Measurements from ENCODE around the gene MST1.

The MST1 gene

DNA sequence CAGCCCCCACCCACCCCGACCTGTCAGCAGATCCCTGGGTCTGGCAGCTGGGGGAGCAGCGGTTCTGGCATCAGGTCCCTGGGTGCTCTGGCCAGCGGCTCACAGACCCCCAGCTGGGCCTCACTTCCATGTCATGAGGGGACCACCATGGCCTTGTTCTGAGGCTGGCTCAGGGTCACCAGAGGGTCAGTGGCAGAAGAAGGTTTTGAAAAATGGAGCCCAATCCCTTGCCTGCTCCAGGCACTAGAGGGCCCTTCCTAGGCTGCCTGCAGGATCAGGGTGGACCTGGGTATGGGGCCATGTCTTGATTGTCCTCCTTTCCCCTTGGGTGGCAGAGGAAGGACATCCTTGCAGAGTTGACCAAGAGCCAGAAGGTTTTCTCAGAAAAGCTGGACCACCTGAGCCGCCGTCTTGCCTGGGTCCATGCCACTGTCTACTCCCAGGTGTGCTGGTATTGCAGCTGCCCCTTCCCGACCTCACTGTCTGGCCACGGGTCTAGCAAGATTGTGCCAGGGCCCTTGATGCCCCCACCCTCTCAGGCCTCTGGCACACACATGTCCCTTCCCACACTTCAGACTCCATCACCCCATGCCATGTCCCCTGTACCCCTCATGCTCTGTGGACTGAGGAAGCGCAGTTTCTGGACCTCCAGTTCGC is 17.3 kb upstream of the MST1 start:
- no peaks in the 10 kb centered on the region for H3K4me1 ChIP-seq (ENCODE audit: insufficient read depth, low read length)
- DNase-seq (no peak), ATAC-seq (ENCODE audit: insufficient read depth, low read depth) (no peak)
- H3K79me2 ChIP-seq (ENCODE audit: insufficient read depth, low read length), result no peaks in the 10 kb centered on the region
- no peak overlapping the region for H3K9ac ChIP-seq (ENCODE audit: low read depth, low read length)
- no peaks in the 10 kb centered on the region for H3K27me3 ChIP-seq (ENCODE audit: insufficient read depth, low read length, poor library complexity)
- H3K36me3 ChIP-seq (ENCODE audit: insufficient read depth, low read length), result peaks cover 44% of the 10 kb centered on the region
- H3K9me3 ChIP-seq (ENCODE audit: insufficient read depth, low read length, severe bottlenecking), result no peaks in the 10 kb centered on the region
- no peak overlapping the region for H3K27ac ChIP-seq (ENCODE audit: low read length)
- no peak overlapping the region for H3K4me2 ChIP-seq (ENCODE audit: insufficient read depth, low read length)
- H3K4me3 ChIP-seq (ENCODE audit: low read depth in 1 of 2, low read length in 2 of 2), result no peak overlapping the region
- H2AFZ ChIP-seq (ENCODE audit: low read depth, low read length), result no peak overlapping the region
- TF ChIP-seq EZH2 (IDR thresholded peaks at IDR 0.05; ENCODE audit: borderline replicate concordance, low read depth, low read length, severe bottlenecking), result no peak
- TF ChIP-seq, protein P1, sequence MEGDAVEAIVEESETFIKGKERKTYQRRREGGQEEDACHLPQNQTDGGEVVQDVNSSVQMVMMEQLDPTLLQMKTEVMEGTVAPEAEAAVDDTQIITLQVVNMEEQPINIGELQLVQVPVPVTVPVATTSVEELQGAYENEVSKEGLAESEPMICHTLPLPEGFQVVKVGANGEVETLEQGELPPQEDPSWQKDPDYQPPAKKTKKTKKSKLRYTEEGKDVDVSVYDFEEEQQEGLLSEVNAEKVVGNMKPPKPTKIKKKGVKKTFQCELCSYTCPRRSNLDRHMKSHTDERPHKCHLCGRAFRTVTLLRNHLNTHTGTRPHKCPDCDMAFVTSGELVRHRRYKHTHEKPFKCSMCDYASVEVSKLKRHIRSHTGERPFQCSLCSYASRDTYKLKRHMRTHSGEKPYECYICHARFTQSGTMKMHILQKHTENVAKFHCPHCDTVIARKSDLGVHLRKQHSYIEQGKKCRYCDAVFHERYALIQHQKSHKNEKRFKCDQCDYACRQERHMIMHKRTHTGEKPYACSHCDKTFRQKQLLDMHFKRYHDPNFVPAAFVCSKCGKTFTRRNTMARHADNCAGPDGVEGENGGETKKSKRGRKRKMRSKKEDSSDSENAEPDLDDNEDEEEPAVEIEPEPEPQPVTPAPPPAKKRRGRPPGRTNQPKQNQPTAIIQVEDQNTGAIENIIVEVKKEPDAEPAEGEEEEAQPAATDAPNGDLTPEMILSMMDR (IDR thresholded peaks at IDR 0.05; ENCODE audit: borderline replicate concordance, extremely low read depth, low read length, poor library complexity, severe bottlenecking), result no peak
- peaks cover 4% of the 10 kb centered on the region; the same call in 1 of the 2 replicates for H4K20me1 ChIP-seq (ENCODE audit: insufficient read depth, low read length)

GRCh38 chr3:49705390-49705960 is 16.2 kb upstream of the MST1 start:
- Histone ChIP-seq H3K27me3 (ENCODE audit: insufficient read depth, low read length, poor library complexity) (no peaks in the 10 kb centered on the region), H3K4me3 (ENCODE audit: low read depth in 1 of 2, low read length in 2 of 2) (no peak overlapping the region), H3K4me2 (ENCODE audit: insufficient read depth, low read length) (no peak overlapping the region), H2AFZ (ENCODE audit: low read depth, low read length) (no peak overlapping the region), H3K79me2 (ENCODE audit: insufficient read depth, low read length) (no peaks in the 10 kb centered on the region), H3K9ac (ENCODE audit: low read depth, low read length) (no peak overlapping the region), H3K4me1 (ENCODE audit: insufficient read depth, low read length) (no peaks in the 10 kb centered on the region), H3K9me3 (ENCODE audit: insufficient read depth, low read length, severe bottlenecking) (no peaks in the 10 kb centered on the region), H4K20me1 (ENCODE audit: insufficient read depth, low read length) (peaks cover 4% of the 10 kb centered on the region; the same call in 1 of the 2 replicates), H3K36me3 (ENCODE audit: insufficient read depth, low read length) (peaks cover 55% of the 10 kb centered on the region), H3K27ac (ENCODE audit: low read length) (no peak overlapping the region)
- TF ChIP-seq, protein P1 (IDR thresholded peaks at IDR 0.05; ENCODE audit: borderline replicate concordance, extremely low read depth, low read length, poor library complexity, severe bottlenecking), result no peak
- TF ChIP-seq EZH2 (IDR thresholded peaks at IDR 0.05; ENCODE audit: borderline replicate concordance, low read depth, low read length, severe bottlenecking), result no peak
- ATAC-seq (ENCODE audit: insufficient read depth, low read depth) (no peak), DNase-seq (no peak)

GRCh38 chr3:49704629-49705028 is 15.4 kb upstream of the MST1 start:
- TF ChIP-seq EZH2 (IDR thresholded peaks at IDR 0.05; ENCODE audit: borderline replicate concordance, low read depth, low read length, severe bottlenecking), result no peak
- TF ChIP-seq, protein P1 (IDR thresholded peaks at IDR 0.05; ENCODE audit: borderline replicate concordance, extremely low read depth, low read length, poor library complexity, severe bottlenecking), result no peak
- Histone ChIP-seq H3K4me3 (ENCODE audit: low read depth in 1 of 2, low read length in 2 of 2) (no peak overlapping the region), H3K36me3 (ENCODE audit: insufficient read depth, low read length) (peaks cover 63% of the 10 kb centered on the region), H3K9me3 (ENCODE audit: insufficient read depth, low read length, severe bottlenecking) (no peaks in the 10 kb centered on the region), H3K27me3 (ENCODE audit: insufficient read depth, low read length, poor library complexity) (no peaks in the 10 kb centered on the region), H3K79me2 (ENCODE audit: insufficient read depth, low read length) (no peaks in the 10 kb centered on the region), H3K27ac (ENCODE audit: low read length) (no peak overlapping the region), H3K4me2 (ENCODE audit: insufficient read depth, low read length) (no peak overlapping the region), H3K4me1 (ENCODE audit: insufficient read depth, low read length) (no peaks in the 10 kb centered on the region), H2AFZ (ENCODE audit: low read depth, low read length) (no peak overlapping the region), H4K20me1 (ENCODE audit: insufficient read depth, low read length) (peaks cover 4% of the 10 kb centered on the region; the same call in 1 of the 2 replicates), H3K9ac (ENCODE audit: low read depth, low read length) (no peak overlapping the region)
- DNase-seq (no peak), ATAC-seq (ENCODE audit: insufficient read depth, low read depth) (no peak)

Data from DND-41 (cell line).